ENCODE measurements around the gene CCDC54.

The CCDC54 gene

DNA sequence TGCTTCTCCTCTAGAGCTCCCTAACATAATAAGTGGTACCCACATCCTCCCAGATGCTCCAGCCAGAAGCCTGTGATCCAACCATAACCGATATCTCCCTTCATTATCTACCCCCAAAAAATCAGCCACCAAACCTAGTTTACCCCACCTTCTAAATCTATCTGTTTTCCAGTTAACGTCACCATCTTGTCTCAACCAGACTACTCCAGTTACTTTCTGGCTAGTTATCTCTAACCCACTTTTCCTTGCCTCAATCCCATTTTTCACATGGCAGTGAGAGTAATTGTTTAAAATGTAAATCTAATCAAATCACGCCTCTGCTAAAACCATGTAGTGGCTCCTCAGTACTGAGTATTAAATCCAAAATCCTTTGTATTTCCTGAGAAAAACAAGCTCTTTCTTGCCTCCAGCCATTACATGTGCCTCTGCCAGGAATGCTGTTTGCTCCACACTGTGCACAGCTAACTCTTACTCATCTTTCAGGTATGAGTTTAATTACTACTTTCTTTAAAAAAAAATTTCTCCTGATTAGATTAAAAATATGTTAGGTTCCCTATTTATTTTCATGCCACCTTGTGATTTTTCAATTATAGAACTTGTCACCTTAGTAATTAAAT lies 15.4 kb downstream of the CCDC54 start:
- no peak for DNase-seq (ENCODE audit: low read depth in 2 of 3, low spot score in 2 of 3)

DNA sequence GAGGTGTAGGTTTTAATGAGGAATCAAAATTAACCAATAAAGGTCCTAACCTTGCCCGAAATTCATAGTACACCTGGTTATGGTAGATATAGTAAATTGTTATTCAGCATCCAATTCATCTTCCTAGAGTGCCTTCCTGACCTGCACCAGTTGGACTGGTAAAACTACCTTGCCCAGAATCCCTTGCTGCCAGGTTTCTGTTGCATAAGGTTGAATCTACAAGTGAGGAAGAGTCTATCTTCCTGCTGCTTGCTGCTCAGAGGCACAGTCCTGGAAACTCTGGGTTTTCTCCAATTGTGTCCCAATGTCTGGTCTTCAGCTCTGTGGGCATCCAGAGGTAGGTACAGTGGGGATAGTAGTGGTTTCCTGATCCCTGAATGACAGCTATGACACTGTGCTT lies 17.3 kb downstream of the CCDC54 start:
- no peak for DNase-seq (ENCODE audit: low read depth in 2 of 3, low spot score in 2 of 3)

GRCh38 chr3:107395066-107395465 lies 17.8 kb downstream of the CCDC54 start:
- DNase-seq (ENCODE audit: low read depth in 2 of 3, low spot score in 2 of 3), result no peak

- DNase-seq (ENCODE audit: low read depth in 2 of 3, low spot score in 2 of 3), result no peak
Observed at GRCh38 chr3:107401301-107401700, 24.1 kb downstream of the CCDC54 start.

- no peak for DNase-seq (ENCODE audit: low read depth in 2 of 3, low spot score in 2 of 3)
Observed at GRCh38 chr3:107402214-107402613, 25.0 kb downstream of the CCDC54 start.

GRCh38 chr3:107404727-107405469 lies 27.7 kb downstream of the CCDC54 start:
- DNase-seq (ENCODE audit: low read depth in 2 of 3, low spot score in 2 of 3), result no peak

DNA sequence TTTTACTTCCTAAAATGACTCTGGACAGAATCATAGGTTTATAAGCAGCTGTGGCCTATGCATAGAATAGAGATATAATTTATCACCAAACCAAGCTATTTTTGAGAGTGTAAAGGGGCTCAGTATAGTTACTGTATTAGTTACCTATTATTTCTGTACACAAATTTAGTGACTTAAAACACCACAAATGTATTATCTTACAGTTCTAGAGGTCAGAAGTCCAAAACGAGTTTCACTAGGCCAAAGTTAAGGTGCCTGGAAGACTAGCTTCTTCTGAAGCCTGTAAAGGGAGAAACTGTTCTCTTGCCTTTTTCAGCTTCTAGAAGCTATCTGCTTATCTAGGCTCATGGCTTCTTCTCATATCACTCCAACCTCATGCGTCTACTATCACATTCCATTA lies 30.1 kb downstream of the CCDC54 start:
- DNase-seq (ENCODE audit: low read depth in 2 of 3, low spot score in 2 of 3), result no peak

DNA sequence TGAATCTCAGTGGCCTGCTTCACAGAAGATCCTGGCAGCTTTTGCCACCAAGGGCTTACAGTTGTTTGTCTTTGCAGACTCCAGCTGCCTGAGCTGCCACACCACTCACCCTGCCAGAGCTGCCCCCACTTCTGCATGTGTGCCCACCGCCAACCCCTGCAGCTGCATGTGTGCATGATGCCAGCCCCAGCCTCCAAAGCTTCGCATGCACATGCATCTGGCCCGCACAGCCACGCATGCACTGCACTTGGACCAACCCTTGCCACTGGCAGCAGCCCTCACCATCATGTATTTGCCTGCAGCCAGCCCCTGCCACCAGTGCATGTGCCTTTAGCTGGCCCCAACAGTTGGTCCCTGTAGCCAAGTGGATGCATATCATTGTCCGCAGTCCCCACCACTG lies 31.3 kb downstream of the CCDC54 start:
- DNase-seq (ENCODE audit: low read depth in 2 of 3, low spot score in 2 of 3), result no peak

DNA sequence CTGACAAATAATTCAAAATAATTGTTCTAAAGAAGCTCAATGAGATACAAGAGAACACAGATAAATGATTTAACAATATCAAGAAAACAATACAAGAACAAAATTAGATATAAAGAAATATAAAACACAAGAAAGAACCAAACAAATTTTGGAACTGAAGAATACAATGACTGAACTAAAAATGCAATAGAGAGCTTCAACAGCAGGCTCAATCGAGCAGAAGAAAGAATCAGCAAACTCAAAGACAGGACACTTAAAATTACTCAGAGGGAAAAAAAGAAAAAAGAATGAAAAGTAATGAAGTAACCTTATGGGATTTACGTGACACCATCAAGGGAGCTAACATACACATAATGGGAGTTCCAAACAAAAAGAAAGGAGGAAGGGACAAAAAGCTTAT lies 32.1 kb downstream of the CCDC54 start:
- DNase-seq (ENCODE audit: low read depth in 2 of 3, low spot score in 2 of 3), result no peak

DNA sequence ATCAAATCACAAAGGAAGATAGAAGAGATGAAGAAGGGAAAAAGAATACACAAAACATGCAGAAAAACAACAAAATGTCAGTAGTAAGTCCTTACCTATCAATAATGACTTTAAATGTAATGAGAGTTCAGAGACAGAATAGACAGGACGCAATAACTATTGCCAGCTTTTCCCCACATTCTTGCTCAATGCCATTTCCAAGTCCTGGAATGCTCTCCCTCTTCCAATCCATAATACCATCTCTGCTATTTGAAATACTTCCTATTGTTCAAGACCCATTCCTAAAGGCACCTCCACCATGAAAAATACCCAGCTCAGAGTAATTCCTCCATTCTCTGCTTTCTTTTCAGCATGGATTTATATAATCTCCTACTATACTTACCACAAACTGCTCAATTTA lies 33.4 kb downstream of the CCDC54 start:
- DNase-seq (ENCODE audit: low read depth in 2 of 3, low spot score in 2 of 3), result no peak

- no peak for DNase-seq (ENCODE audit: low read depth in 2 of 3, low spot score in 2 of 3)
Observed at GRCh38 chr3:107411056-107411455, 33.8 kb downstream of the CCDC54 start.

GRCh38 chr3:107411779-107412178 lies 34.5 kb downstream of the CCDC54 start:
- no peak for DNase-seq (ENCODE audit: low read depth in 2 of 3, low spot score in 2 of 3)

GRCh38 chr3:107412376-107412775 lies 35.1 kb downstream of the CCDC54 start:
- DNase-seq (ENCODE audit: low read depth in 2 of 3, low spot score in 2 of 3), result no peak

DNA sequence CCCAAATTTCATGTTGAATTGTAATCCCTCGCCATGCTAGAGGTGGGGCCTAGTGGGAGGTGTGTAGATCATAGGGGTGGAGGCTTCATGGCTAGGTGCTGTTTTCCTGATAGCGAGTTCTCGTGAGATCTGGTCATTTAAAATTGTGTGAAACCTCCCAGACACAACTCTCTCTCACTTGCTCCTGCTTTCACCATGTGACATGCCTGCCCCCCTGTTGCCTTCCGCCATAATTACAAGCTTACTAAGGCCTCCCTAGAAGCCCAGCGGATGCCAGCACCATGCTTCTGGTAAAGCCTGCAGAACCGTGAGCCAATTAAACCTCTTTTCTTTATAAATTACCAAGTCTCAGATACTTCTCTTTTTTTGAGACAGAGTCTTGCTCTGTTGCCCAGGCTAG lies 36.0 kb downstream of the CCDC54 start:
- no peak for DNase-seq (ENCODE audit: low read depth in 2 of 3, low spot score in 2 of 3)

DNA sequence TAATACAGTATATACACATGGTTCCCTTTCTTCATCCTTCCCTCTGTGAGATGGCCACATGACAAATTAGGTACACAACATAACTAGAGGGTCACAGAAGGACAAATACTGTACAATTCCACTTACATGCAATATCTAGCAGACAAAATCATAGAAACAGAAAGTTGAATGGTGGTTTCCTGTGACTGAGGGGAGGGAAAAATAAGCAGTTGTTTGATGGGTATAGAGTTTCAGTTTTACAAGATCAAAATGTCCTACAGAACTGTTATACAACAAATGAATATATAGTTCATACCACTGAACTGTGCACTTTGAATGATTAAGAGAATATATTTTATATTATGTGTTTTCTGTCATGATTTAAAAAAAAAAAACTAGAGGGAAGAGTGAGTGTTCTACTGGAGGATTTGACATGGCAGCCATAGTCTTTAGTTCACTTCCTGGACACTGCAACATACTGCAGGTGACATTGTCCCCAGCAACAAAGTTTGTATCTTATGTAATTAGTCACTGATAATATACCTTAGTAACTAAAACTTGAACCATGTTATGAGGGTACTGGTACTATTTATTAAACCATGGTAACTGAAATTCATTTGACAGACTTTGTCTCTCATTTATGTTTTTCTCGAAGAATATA lies 37.2 kb downstream of the CCDC54 start:
- no peak for DNase-seq (ENCODE audit: low read depth in 2 of 3, low spot score in 2 of 3)

DNA sequence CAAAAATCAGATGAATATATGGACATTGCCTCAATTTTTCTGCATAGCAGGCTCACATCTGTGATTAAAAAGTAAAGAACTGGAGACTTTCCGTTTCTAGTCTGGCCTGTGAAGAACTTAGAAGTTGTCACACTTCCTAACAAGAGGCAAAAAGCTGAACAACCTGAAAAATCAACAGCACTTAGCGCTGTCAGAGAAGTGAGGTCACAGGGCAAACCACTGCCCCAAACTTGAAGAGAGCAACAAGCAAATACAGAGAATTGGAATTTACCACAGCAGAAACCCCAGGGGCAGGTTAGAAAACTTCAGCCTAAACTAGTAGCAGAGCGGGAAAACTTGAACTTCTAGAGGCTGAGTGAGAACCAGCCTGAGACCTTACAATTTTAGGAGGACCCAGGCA lies 38.9 kb downstream of the CCDC54 start:
- DNase-seq (ENCODE audit: low read depth in 2 of 3, low spot score in 2 of 3), result no peak

- no peak for DNase-seq (ENCODE audit: low read depth in 2 of 3, low spot score in 2 of 3)
Observed at GRCh38 chr3:107416886-107417285, 39.6 kb downstream of the CCDC54 start.

DNA sequence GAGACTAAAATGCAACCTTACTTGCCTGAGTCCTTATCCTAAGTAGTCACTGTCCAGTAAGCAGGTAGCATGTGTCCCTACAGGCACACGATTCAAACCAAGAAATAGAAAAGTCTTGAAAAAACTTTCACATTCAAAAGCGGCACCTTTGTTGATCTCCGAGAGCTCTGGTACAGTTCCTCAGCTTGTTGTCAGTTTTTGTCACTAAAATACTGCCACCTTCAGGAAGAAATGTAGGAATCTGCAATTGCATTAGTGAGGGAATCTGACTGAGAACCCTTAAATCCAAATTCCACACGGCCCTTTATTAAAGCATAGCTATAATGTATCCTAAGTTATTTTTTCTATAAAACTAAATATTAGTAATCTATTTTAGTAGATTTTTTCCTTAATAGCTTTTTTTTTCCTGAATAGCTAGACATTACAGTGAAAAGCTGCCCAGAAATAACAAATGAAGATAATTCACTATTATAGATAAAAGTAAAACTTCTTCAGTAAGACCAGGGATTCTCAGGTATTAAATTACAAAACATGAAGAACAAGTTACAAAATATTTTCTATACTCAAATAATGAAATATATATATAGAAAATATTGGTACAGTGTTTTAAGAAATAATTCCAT lies 44.0 kb downstream of the CCDC54 start:
- no peak for DNase-seq (ENCODE audit: low read depth in 2 of 3, low spot score in 2 of 3)

GRCh38 chr3:107421881-107422280 lies 44.6 kb downstream of the CCDC54 start:
- no peak for DNase-seq (ENCODE audit: low read depth in 2 of 3, low spot score in 2 of 3)

- no peak for DNase-seq (ENCODE audit: low read depth in 2 of 3, low spot score in 2 of 3)
Observed at GRCh38 chr3:107425033-107425432, 47.8 kb downstream of the CCDC54 start.

DNA sequence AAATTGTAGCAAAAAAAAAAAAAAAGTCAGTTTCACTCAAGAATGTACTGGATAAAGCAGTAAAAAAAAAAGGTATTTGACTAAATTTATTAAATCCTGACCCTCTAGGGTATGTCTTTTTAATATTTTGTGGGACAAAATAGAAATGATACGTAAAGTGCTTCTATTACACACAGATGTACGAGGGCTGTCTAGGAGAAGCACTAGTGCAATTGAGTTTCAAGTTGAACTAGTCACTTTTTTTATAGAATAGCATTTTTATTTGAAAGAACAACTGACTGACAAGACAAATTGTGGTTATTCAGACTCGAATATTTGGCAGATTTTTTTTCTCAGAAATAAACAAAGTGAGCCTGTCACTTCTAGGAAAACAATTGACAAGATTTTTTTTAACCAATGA lies 49.0 kb downstream of the CCDC54 start:
- no peak for DNase-seq (ENCODE audit: low read depth in 2 of 3, low spot score in 2 of 3)

All from activated CD8-positive, alpha-beta memory T cell treated with anti-CD3 and anti-CD28 coated beads for 48 hours (primary cell).